Activated CD8-positive, alpha-beta memory T cell treated with anti-CD3 and anti-CD28 coated beads for 4 hours (primary cell): ENCODE measurements around the gene RPS6KL1.
"Not testable (repeated sequence)": the region's sequence is repeated elsewhere in the genome, so short reads cannot be mapped to it uniquely, and the experiment has no call there.

ENCODE experiments used
- DNase-seq, 2 donors: peaks; one replicate each; pipeline ENCODE4 v3.0.0-alpha.2; 2020; ENCODE audit warnings: low read depth in 2 of 2

Gene RPS6KL1

GRCh38 chr14:74934476-74935359 is 11.7 kb upstream of the RPS6KL1 start:
- DNase-seq: no peak

DNA sequence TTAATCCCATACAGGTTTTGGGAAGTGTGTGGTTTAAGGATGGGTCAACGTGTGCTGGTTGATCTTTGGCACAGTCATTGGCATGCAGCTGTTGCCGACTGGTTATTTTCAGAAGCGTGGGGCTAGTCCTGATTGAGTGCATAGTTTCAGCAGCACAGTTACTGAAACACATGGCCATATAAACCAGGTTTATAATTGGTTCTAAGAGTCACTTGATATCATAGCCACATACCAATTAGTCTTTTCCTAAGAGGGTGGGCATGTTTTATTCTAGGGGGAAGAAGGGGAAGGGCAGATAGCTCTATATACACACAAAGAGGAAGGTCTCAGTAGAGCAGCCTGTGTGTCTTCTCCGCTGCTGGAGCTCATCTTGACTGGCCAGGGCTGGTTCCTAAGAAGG is 11.0 kb upstream of the RPS6KL1 start:
- DNase-seq: no peak

DNA sequence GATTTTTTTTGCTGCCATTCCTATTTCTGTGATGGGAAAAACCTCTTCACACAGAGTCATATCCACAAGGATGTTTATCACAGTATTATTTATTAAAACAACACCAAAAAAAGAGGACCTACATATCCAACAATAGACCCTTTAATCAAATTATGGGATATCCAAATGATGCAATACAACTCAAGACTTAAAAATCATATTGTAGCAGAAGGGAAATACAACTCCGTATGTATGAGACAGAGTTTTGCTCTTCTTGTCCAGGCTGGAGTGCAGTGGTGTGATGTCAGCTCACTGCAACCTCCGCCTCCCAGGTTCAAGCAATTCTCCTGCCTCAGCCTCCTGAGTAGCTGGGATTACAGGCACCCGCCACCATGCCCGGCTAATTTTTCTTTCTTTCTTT is 9.9 kb upstream of the RPS6KL1 start:
- DNase-seq: not testable (repeated sequence)

- no peak for DNase-seq
Measured at GRCh38 chr14:74932401-74932901, 9.4 kb upstream of the RPS6KL1 start.

DNA sequence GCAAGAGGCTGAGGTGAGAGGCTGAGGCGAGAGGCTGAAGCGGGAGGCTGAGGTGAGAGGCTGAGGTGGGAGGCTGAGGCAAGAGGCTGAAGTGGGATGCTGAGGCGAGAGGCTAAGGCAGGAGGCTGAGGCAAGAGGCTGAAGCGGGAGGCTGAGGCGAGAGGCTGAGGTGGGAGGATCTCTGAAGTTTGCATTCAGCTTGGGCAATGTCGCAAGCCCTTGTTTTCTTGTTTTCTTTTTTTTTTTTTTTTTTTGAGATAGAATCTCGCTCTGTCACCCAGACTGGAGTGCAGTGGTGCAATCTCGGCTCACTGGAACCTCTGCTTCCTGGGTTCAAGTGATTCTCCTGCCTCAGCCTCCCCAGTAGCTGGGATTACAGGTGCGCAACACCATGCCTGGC is 8.7 kb upstream of the RPS6KL1 start:
- DNase-seq: not testable (repeated sequence)

DNA sequence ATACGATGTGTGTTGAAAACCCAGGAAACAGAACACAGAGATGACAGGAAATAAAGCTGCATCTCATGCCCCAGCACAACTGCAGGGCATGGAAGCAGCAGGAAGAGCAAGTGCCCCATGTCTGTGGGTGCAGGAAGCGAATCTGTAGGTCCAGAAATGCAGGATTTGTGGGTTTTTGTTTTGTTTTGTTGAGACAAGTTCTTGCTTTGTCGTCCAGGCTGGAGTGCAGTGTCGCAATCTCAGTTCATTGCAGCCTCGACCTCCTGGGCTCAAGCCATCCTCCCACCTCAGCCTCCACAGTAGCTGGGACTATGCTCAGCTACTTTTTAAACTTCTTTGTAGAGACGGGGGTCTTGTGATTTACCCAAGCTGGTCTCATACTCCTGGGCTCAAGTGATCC is 6.2 kb upstream of the RPS6KL1 start:
- DNase-seq: no peak

GRCh38 chr14:74927225-74927624 is 4.2 kb upstream of the RPS6KL1 start:
- no peak for DNase-seq

DNA sequence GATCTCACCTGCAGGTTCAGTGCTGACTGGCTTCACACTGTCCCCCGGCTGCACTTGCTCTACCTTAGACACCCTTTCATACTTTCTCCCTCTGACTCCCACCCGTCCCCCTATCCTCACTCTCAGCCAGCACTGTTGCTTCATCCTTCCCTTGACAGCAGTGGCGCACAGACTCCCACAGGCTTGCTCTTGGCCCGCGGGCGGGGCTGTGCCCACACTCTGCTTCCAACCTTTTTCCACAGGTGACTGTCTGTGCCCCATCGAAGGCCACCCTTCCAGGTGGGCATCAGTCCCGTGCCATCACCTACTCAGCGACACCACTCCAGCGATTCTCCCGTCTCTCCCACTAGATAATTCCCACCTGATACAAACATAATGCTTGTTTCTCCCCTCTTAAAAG is 1.0 kb upstream of the RPS6KL1 start:
- no peak for DNase-seq

DNA sequence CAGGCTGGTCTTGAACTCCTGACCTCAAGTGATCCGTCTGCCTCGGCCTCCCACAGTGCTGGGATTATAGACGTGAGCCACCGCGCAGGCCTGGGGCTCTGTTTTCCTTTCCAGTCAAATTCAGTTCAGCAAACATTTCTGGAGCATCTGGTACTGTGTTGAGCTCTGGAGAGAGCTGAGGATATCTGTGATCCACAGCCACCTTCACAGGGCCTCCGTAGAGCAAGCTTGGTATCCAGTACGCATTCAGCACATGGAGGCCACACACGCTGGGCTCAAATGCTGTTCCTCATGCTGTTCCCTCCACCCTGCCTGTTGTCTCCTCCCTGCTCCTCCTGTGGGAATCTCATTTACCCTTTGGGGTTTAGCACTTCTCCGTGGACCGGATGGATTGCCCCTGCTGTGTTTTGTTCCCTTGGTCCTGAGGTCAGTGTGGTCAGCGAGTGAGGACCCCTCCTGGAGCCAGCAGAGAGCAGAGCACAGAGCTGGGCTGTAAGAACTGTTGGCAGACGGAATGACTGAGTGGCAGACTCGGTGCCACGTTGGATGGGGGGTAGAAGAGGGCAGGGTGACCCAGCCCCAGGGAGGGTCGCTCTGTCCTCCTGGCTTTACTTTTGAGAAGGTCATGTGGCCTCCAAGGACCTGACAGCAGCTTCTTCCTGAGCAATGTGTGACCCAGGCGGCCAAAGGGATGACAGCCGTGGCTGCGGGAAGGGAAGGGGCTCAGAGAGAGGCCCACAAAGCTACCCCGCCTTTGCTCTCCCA is 891 bp downstream of the RPS6KL1 start:
- DNase-seq: no peak

- no peak for DNase-seq
Measured at GRCh38 chr14:74921053-74921620, 1.9 kb downstream of the RPS6KL1 start.

- no peak for DNase-seq
Measured at GRCh38 chr14:74920281-74920680, 2.8 kb downstream of the RPS6KL1 start.

- no peak for DNase-seq
Measured at GRCh38 chr14:74919421-74920165, 3.5 kb downstream of the RPS6KL1 start.

DNA sequence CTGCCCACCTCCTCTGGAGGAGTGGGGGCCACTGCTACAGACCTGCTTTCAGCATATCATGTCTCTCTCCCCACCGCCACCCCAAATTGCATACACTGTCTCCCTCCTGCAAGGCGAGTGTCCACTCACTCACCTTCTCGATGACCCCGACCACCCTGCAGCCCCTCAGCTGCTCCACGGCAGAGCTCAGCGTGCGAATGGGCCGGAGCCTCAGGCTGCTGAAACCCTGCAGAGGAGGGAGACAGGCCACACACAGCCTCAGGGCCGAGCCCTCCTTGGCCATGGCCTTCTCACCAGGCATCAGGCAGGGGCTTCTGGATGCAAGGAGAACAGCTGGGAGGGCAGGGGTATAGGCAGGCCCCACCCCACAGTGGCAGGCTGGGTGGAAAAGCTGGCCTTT is 4.7 kb downstream of the RPS6KL1 start:
- DNase-seq: no peak

DNA sequence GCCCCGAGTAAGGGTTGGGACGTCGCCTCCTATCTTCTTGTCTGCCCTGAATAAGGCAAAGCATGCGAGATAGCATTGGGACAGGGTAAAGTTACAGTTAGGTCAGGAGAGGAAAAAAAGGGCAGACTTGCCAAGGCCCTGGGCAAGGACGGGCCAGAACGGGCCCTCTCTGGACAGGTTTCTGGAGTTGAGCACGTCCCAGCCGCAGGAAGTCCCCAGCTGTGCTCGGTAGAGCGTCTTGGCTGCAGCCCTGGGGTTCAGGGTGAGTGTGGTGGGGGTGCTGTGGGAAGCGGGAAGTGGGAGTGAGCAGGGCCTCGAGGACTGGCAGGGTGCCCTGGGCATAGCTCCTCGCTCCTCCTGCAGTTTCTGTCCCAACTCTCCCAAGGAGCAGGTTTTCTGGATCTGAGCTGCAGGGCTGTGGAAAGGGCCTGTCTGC is 5.4 kb downstream of the RPS6KL1 start:
- no peak for DNase-seq

DNA sequence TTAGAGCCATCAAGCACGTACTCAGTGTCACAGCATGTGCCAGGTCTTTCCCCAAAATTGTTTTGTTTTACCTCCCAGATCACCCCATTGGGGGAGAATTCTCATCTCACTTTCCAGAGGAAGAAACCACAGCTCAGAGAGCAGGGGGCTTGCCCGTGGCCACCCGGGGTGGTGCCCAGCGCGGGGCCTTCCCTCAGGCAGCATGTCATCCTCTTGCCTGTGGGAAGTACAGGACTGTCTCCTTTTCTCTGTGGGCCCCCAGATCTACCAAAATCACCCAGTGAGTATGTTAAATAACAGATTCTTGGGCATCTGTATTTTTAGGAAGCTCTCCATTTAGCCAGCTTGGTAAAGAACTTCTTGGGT is 5.9 kb downstream of the RPS6KL1 start:
- no peak for DNase-seq

DNA sequence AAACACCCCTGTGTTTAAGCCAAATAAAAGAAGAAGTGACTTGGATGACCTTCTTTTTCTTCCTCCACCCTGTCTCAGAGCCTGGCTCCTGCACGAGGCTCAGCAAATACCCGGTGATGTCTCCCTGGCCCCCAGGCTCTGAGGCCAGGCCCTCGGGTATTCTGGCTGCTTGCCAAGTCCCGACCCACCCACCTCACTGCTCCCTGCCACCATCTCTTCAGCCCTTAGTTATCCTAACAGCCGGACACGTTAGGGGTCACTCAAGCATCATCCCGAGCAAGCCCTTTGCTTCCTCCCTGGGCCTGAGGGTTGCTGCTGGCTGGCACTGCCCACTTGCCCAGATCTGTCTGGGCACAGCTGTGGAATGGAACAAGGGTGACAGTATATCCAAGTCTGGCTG is 7.2 kb downstream of the RPS6KL1 start:
- no peak for DNase-seq

- DNase-seq: no peak
Measured at GRCh38 chr14:74915426-74915825, 7.6 kb downstream of the RPS6KL1 start.

DNA sequence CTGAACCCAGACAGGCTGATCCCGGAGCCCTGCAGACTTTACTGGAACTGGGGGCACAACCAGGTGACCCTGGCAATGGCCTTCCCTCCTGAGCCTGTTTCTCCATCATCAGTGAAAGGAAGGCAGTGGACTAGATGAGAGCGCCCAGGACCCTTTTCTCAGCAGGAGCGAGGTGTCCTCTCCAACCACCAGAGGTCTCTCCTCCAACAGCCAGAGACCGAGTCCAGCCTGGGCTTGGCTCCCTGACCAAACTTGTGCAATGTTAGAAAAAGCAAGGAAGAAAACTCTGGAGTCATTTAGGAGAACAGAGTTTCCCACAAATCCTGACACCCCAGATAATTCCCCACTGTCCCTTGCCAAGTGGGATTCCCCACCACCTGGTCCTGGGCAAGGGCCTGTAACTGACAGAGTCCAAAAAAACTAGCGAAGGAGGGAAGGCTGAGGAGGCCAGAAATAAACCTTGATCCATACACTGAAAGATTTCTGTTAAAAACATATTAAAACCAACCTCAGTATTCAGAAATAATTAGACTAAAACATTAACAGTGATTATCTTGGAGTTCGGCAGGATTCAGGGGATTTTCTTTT is 9.0 kb downstream of the RPS6KL1 start:
- no peak for DNase-seq

GRCh38 chr14:74913393-74913910 is 9.6 kb downstream of the RPS6KL1 start:
- no peak for DNase-seq

- no peak for DNase-seq
Measured at GRCh38 chr14:74912801-74913200, 10.3 kb downstream of the RPS6KL1 start.

GRCh38 chr14:74912111-74912510 is 10.9 kb downstream of the RPS6KL1 start:
- DNase-seq: no peak
